GM23248 (cell line): Measurements from ENCODE around the gene COX6B2.

ENCODE experiments used
- EZH2 ChIP-seq: fragments of 200-600 bp; sonication (generic); IDR thresholded peaks from 2 replicates; pipeline ENCODE4 v1.6.1; 2018; ENCODE audit warnings: antibody characterized with exemption, mild to moderate bottlenecking; ENCODE audit not compliant: insufficient read depth, poor library complexity, severe bottlenecking
- EZH2phosphoT487 ChIP-seq: fragments of 200-600 bp; sonication (generic); IDR thresholded peaks from 2 replicates; pipeline ENCODE4 v1.6.1; 2018; ENCODE audit warnings: antibody characterized with exemption, moderate library complexity, mild to moderate bottlenecking, low read depth; ENCODE audit not compliant: insufficient read depth

DNA sequence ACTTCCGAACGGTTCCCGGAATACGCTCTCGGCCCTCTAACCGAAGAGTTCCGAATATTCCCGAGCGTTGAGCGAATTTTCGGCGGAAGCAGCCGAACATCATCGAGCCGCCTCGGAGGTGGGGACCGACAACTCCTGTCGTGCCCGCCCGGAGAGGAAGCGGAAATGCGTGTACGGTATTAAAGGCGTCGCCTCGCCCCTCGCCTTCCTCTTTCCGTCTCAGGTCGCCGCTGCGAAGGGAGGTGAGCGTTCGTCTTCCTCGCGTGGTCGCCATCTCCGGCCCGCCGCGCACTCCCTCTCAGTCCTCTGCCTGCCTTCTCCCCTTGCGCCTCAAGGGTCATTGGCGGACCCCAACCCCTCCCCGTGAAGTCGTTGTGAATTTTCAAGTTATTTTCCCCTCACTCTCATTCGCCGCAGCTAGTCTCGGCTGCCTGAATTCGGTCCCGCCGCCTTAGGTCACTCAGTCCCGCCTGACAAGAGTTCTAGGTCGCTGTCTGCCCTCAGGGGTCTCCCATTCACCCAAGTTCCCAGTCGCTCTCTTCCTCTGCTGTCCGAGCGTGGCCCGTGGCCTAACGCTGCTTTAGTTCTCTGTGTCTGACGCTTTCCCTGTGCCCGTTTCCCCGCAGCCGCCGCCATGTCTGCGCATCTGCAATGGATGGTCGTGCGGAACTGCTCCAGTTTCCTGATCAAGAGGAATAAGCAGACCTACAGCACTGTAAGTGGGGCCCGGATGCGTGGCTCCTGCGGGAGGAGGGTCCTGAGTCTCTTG lies 31.4 kb upstream of the COX6B2 start, which contains the start of gene RPL28:
- TF ChIP-seq EZH2 (no peak), EZH2phosphoT487 (no peak)
